Stimulated activated CD4-positive, alpha-beta T cell treated with anti-CD3 and anti-CD28 coated beads, Interleukin-2, amount 100 ng/mL, for 48 hours (primary cell): Measurements from ENCODE around the gene LCORL.
"Not testable (repeated sequence)": the region's sequence is repeated elsewhere in the genome, so short reads cannot be mapped to it uniquely, and the experiment has no call there.

ENCODE experiments used
- DNase-seq, 2 donors: peaks; one replicate each; pipeline ENCODE4 v3.0.0-alpha.2; 2020

The LCORL gene

GRCh38 chr4:18021720-18022571 is at the start of gene LCORL:
Gene LCORL (minus strand): TSS chr4:18021755. CDS start chr4:18021751, 4 bp downstream.
- peak; percentile 72 for DNase-seq

- no peak for DNase-seq
These were observed 48.3 kb upstream of the LCORL start for GRCh38 chr4:18069810-18070209.

GRCh38 chr4:18067031-18067430 is 45.5 kb upstream of the LCORL start:
- no peak for DNase-seq

GRCh38 chr4:18063079-18063478 is 41.5 kb upstream of the LCORL start:
- no peak for DNase-seq

GRCh38 chr4:18057821-18058533 is 36.4 kb upstream of the LCORL start:
- no peak for DNase-seq

GRCh38 chr4:18056030-18056429 is 34.5 kb upstream of the LCORL start:
- no peak for DNase-seq

GRCh38 chr4:18052158-18052557 is 30.6 kb upstream of the LCORL start:
- no peak for DNase-seq

- no peak for DNase-seq
These were observed 29.7 kb upstream of the LCORL start for GRCh38 chr4:18051281-18051680.

- no peak for DNase-seq
These were observed 28.9 kb upstream of the LCORL start for GRCh38 chr4:18050448-18050847.

GRCh38 chr4:18049446-18049845 is 27.9 kb upstream of the LCORL start:
- no peak for DNase-seq

GRCh38 chr4:18042754-18043153 is 21.2 kb upstream of the LCORL start:
- DNase-seq, result no peak

- no peak for DNase-seq
These were observed 20.5 kb upstream of the LCORL start for GRCh38 chr4:18042012-18042411.

GRCh38 chr4:18041114-18041513 is 19.6 kb upstream of the LCORL start:
- DNase-seq, result no peak

- no peak for DNase-seq
These were observed 17.6 kb upstream of the LCORL start for GRCh38 chr4:18039113-18039512.

- DNase-seq, result not testable (repeated sequence)
These were observed 14.8 kb upstream of the LCORL start for GRCh38 chr4:18036369-18036768.

- no peak for DNase-seq
These were observed 12.5 kb upstream of the LCORL start for GRCh38 chr4:18034099-18034498.

GRCh38 chr4:18033111-18034085 is 11.8 kb upstream of the LCORL start:
- DNase-seq, result no peak

GRCh38 chr4:18025288-18025687 is 3.7 kb upstream of the LCORL start:
- DNase-seq, result no peak

- no peak for DNase-seq
These were observed 1.1 kb upstream of the LCORL start for GRCh38 chr4:18022572-18023050.

- peak in 1 of 2 donors; percentile 13 for DNase-seq
These were observed 160 bp downstream of the LCORL start for GRCh38 chr4:18021470-18021719.

GRCh38 chr4:18020671-18021469 is 685 bp downstream of the LCORL start:
- DNase-seq, result peak; percentile 20 to 28

GRCh38 chr4:18020145-18020670 is 1.3 kb downstream of the LCORL start:
- no peak for DNase-seq
